ENCODE measurements around the gene SUPT16H. TPM values are rescaled to one million over a fixed set of nuclear protein-coding genes. Genes with fewer than 3 reads are reported as not detected.
A peak's percentile ranks its signal among the peaks of the same experiment; 100 is the strongest.

SUPT16H gene
- total and polyA plus RNA-seq, 2 of the 13 experiments (the other 11 are each of a cell fraction or from before 2014, with no cell fraction given): 77.5 to 230 TPM

- TF ChIP-seq DMTF1 (CRISPR knock-in tag; IDR thresholded peaks at IDR 0.05) (no peak), ETV6 (CRISPR knock-in tag; conservative IDR thresholded peaks at IDR 0.05) (no peak), ZNF558 (CRISPR knock-in tag; IDR thresholded peaks at IDR 0.05; ENCODE audit: borderline replicate concordance) (0 out of 2 replicates have a peak, but pooled peaks have one; percentile 11), ZSCAN21 (CRISPR knock-in tag; IDR thresholded peaks at IDR 0.05; ENCODE audit: borderline replicate concordance) (no peak), ZBTB8A (CRISPR knock-in tag; IDR thresholded peaks at IDR 0.05; ENCODE audit: borderline replicate concordance, low read depth) (no peak), ZBTB42 (CRISPR knock-in tag; IDR thresholded peaks at IDR 0.05) (no peak), MEIS1 (CRISPR knock-in tag; IDR thresholded peaks at IDR 0.05; ENCODE audit: borderline replicate concordance) (peak; percentile 68; the same call in 1 of the 2 replicates), TEAD3 (CRISPR knock-in tag; optimal IDR thresholded peaks at IDR 0.05; ENCODE audit: borderline replicate concordance) (peak; percentile 6), HIC2 (CRISPR knock-in tag; IDR thresholded peaks at IDR 0.05; ENCODE audit: low read depth) (no peak), KMT2A (CRISPR knock-in tag; IDR thresholded peaks at IDR 0.05) (no peak), ZNF562 (CRISPR knock-in tag; IDR thresholded peaks at IDR 0.05; ENCODE audit: borderline replicate concordance) (no peak), ZNF33A (CRISPR knock-in tag; IDR thresholded peaks at IDR 0.05; ENCODE audit: borderline replicate concordance) (no peak), HDAC6 (IDR thresholded peaks at IDR 0.05; ENCODE audit: low read depth, low read length) (no peak), LCORL (IDR thresholded peaks at IDR 0.05) (no peak), LCORL (CRISPR knock-in tag; IDR thresholded peaks at IDR 0.05) (peak; percentile 73), UBTF (CRISPR knock-in tag; IDR thresholded peaks at IDR 0.05) (no peak), ZNF703 (CRISPR knock-in tag; IDR thresholded peaks at IDR 0.05; ENCODE audit: borderline replicate concordance) (no peak), PHF8 (CRISPR knock-in tag; IDR thresholded peaks at IDR 0.05) (peak; percentile 64; the same call in 1 of the 2 replicates), IKZF4 (CRISPR knock-in tag; IDR thresholded peaks at IDR 0.05; ENCODE audit: borderline replicate concordance, low read depth, not compliant biosample characterization) (no peak), SMARCC2 (IDR thresholded peaks at IDR 0.05) (no peak), ZNF143 (CRISPR knock-in tag; IDR thresholded peaks at IDR 0.05) (no peak; the same call in 1 of the 2 replicates)
- TF ChIP-seq, protein P1, sequence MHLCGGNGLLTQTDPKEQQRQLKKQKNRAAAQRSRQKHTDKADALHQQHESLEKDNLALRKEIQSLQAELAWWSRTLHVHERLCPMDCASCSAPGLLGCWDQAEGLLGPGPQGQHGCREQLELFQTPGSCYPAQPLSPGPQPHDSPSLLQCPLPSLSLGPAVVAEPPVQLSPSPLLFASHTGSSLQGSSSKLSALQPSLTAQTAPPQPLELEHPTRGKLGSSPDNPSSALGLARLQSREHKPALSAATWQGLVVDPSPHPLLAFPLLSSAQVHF (CRISPR knock-in tag; IDR thresholded peaks at IDR 0.05): no peak
These were observed 75.2 kb downstream of the SUPT16H start (continued) for GRCh38 chr14:21308479-21309237.

Data from HepG2 (cell line).